ENCODE results near the gene SH3BGR.
"Not testable (repeated sequence)": the region's sequence is repeated elsewhere in the genome, so short reads cannot be mapped to it uniquely, and the experiment has no call there.

The SH3BGR gene

GRCh38 chr21:39518055-39518846, 66.5 kb downstream of the SH3BGR start:
- peak; percentile 17 for DNase-seq

GRCh38 chr21:39518847-39519210, 67.1 kb downstream of the SH3BGR start:
- DNase-seq: no peak

GRCh38 chr21:39519835-39520234, 68.1 kb downstream of the SH3BGR start:
- DNase-seq: no peak

GRCh38 chr21:39523399-39523798, 71.6 kb downstream of the SH3BGR start:
- no peak for DNase-seq

GRCh38 chr21:39523915-39524314, 72.1 kb downstream of the SH3BGR start:
- DNase-seq: no peak

- no peak for DNase-seq
These were observed 73.4 kb downstream of the SH3BGR start for GRCh38 chr21:39525129-39525528.

GRCh38 chr21:39525601-39526000, 73.8 kb downstream of the SH3BGR start:
- no peak for DNase-seq

GRCh38 chr21:39527067-39527595, 75.4 kb downstream of the SH3BGR start:
- no peak for DNase-seq

GRCh38 chr21:39527664-39528381, 76.1 kb downstream of the SH3BGR start:
- no peak for DNase-seq

- DNase-seq: no peak
These were observed 77.3 kb downstream of the SH3BGR start for GRCh38 chr21:39529026-39529425.

- DNase-seq: no peak
These were observed 79.3 kb downstream of the SH3BGR start for GRCh38 chr21:39531064-39531463.

- no peak for DNase-seq
These were observed 80.1 kb downstream of the SH3BGR start for GRCh38 chr21:39531840-39532239.

- DNase-seq: no peak
These were observed 82.0 kb downstream of the SH3BGR start for GRCh38 chr21:39533545-39534380.

GRCh38 chr21:39535646-39536437, 84.1 kb downstream of the SH3BGR start:
- no peak for DNase-seq

GRCh38 chr21:39536835-39537234, 85.1 kb downstream of the SH3BGR start:
- no peak for DNase-seq

- DNase-seq: no peak
These were observed 85.8 kb downstream of the SH3BGR start for GRCh38 chr21:39537571-39537970.

GRCh38 chr21:39538453-39539042, 86.8 kb downstream of the SH3BGR start:
- no peak for DNase-seq

GRCh38 chr21:39540367-39540766, 88.6 kb downstream of the SH3BGR start:
- not testable (repeated sequence) for DNase-seq

- DNase-seq: no peak
These were observed 91.0 kb downstream of the SH3BGR start for GRCh38 chr21:39542736-39543135.

GRCh38 chr21:39546522-39546921, 94.8 kb downstream of the SH3BGR start:
- no peak for DNase-seq

GRCh38 chr21:39552856-39553255, 101.1 kb downstream of the SH3BGR start:
- no peak for DNase-seq

- DNase-seq: no peak
These were observed 101.6 kb downstream of the SH3BGR start for GRCh38 chr21:39553331-39553730.

Data from T-helper 9 cell (primary cell).